HCT116 (cell line): ENCODE results near the gene RNASE9. TPM values are rescaled to one million over a fixed set of nuclear protein-coding genes. Genes with fewer than 3 reads are reported as not detected.

ENCODE experiments used
- ATAC-seq: fragments of 200-7000 bp; cut with Tn5 transposase; 2 replicates; pipeline ENCODE4 v1.9.1; 2020; ENCODE audit warnings: mild to moderate bottlenecking, moderate library complexity
- BruUV-seq: library from RNA; stranded (reverse); fragments of 400-500 nt; replicated peaks from 2 replicates; lab custom pipeline; 2021; lab: Mats Ljungman, UMichigan
- CTCF ChIA-PET: fragments of 300-600 bp; sonication (Branson Sonifier 250); formaldehyde crosslinking; loops from one replicate; lab custom pipeline; 2021; ENCODE audit warnings: antibody characterized with exemption; lab: Charles Lee
- POLR2A ChIA-PET: fragments of 300-600, 350-600 bp; sonication (Branson Sonifier 250); formaldehyde crosslinking; loops from one replicate; lab custom pipeline; 2021; ENCODE audit warnings: antibody characterized with exemption; lab: Charles Lee
- RAD21 ChIA-PET, 2 experiments: fragments of 300-600 bp; sonication (Branson Sonifier 250); formaldehyde crosslinking; loops; one replicate each; lab custom pipeline; 2023; ENCODE audit warnings: low total read pairs in 2 of 2; ENCODE audit not compliant: uncharacterized antibody in 2 of 2, unreplicated experiment in 2 of 2, low non-redundant PET in 1 of 2; lab: Charles Lee
- DNase-seq: peaks from one replicate; pipeline ENCODE4 v3.0.0-alpha.2; 2010; ENCODE audit warnings: low read depth, low spot score
- H2AFZ ChIP-seq: fragments of 200-600 bp; shearing (Covaris generic), sonication (generic); 2 replicates; pipeline ENCODE4 v1.6.1; 2017; ENCODE audit warnings: low read depth, mixed run types, mixed read lengths, antibody characterized with exemption, low read length; ENCODE audit not compliant: poor library complexity, severe bottlenecking
- H3K27ac ChIP-seq: 2 replicates; pipeline ENCODE4 v1.5.1; 2012; ENCODE audit warnings: low read depth, low read length
- H3K27me3 ChIP-seq: fragments of 200-600 bp; sonication (generic); 2 replicates; pipeline ENCODE4 v1.6.1; 2016; ENCODE audit warnings: mixed run types, low read length, mixed read lengths; ENCODE audit not compliant: insufficient read depth
- H3K36me3 ChIP-seq, 2 experiments: fragments of 200-500 bp in 1 of 2; fragments of 200-600 bp in 1 of 2; sonication (Bioruptor generic) in 1 of 2; sonication (generic) in 1 of 2; 2 replicates each; pipeline versions ENCODE4 v1.5.1 to v1.6.1; 2014 to 2016; ENCODE audit warnings: low read length in 2 of 2, inconsistent platforms in 1 of 2, mixed read lengths in 1 of 2, mixed run types in 1 of 2; ENCODE audit not compliant: insufficient read depth in 2 of 2, control insufficient read depth in 1 of 2
- H3K4me1 ChIP-seq, 2 experiments: fragments of 200-600 bp in 1 of 2; sonication (generic) in 1 of 2; 2 replicates each; pipeline versions ENCODE4 v1.5.1 to v1.6.1; 2012 to 2017; ENCODE audit warnings: low read length in 2 of 2, inconsistent platforms in 1 of 2, mild to moderate bottlenecking in 1 of 2, mixed read lengths in 1 of 2, mixed run types in 1 of 2, moderate library complexity in 1 of 2; ENCODE audit not compliant: insufficient read depth in 2 of 2, control insufficient read depth in 1 of 2
- H3K4me2 ChIP-seq: fragments of 200-600 bp; sonication (generic); 2 replicates; pipeline ENCODE4 v1.6.1; 2017; ENCODE audit warnings: mixed run types, low read length, mixed read lengths
- H3K4me3 ChIP-seq, 2 experiments: fragments of 200-600 bp in 1 of 2; sonication (generic) in 1 of 2; replicated peaks in 1 of 2; 2 replicates each; pipeline ENCODE4 v1.5.1; 2011 to 2016; ENCODE audit warnings: low read length in 2 of 2, control low read depth in 1 of 2, low read depth in 1 of 2, mild to moderate bottlenecking in 1 of 2, mixed read lengths in 1 of 2, mixed run types in 1 of 2
- H3K79me2 ChIP-seq: fragments of 200-600 bp; sonication (generic); 2 replicates; pipeline ENCODE4 v1.6.1; 2017; ENCODE audit warnings: mild to moderate bottlenecking, mixed run types, low read length, moderate library complexity, mixed read lengths; ENCODE audit not compliant: insufficient read depth
- H3K9ac ChIP-seq: fragments of 200-600 bp; sonication (generic); 2 replicates; pipeline ENCODE4 v1.6.1; 2016; ENCODE audit warnings: low read length, mixed read lengths
- H3K9me2 ChIP-seq: fragments of 200-600 bp; sonication (generic), shearing (Covaris generic); 2 replicates; pipeline ENCODE4 v1.6.1; 2017; ENCODE audit warnings: mixed run types, mild to moderate bottlenecking, moderate library complexity; ENCODE audit not compliant: insufficient read depth
- H3K9me3 ChIP-seq, 2 experiments: fragments of 200-500 bp in 1 of 2; fragments of 200-600 bp in 1 of 2; sonication (Bioruptor generic) in 1 of 2; sonication (generic) in 1 of 2; 2 replicates each; pipeline ENCODE4 v1.6.1; 2014 to 2017; ENCODE audit warnings: low read length in 2 of 2, mixed read lengths in 2 of 2, inconsistent platforms in 1 of 2, low read depth in 1 of 2, mild to moderate bottlenecking in 1 of 2, mixed run types in 1 of 2, moderate library complexity in 1 of 2; ENCODE audit not compliant: control insufficient read depth in 1 of 2, insufficient read depth in 1 of 2
- H4K20me1 ChIP-seq: fragments of 200-600 bp; sonication (generic), shearing (Covaris generic); 2 replicates; pipeline ENCODE4 v1.6.1; 2017; ENCODE audit warnings: mixed run types, mild to moderate bottlenecking, moderate library complexity; ENCODE audit not compliant: insufficient read depth
- CBX3 ChIP-seq: IDR thresholded peaks from 2 replicates; pipeline ENCODE4 v1.6.1; 2012; ENCODE audit warnings: low read depth
- CTCF ChIP-seq, 3 experiments: fragments of 200-600 bp in 1 of 3; sonication (generic) in 1 of 3; IDR thresholded peaks in 2 of 3; conservative IDR thresholded peaks in 1 of 3; 2 replicates each; pipeline ENCODE4 v1.5.1; 2012 to 2017; ENCODE audit warnings: low read depth in 2 of 3, low read length in 2 of 3, antibody characterized with exemption in 1 of 3, borderline replicate concordance in 1 of 3, control low read depth in 1 of 3, mild to moderate bottlenecking in 1 of 3, mixed read lengths in 1 of 3, mixed run types in 1 of 3, moderate library complexity in 1 of 3; ENCODE audit not compliant: insufficient read depth in 1 of 3
- RAD21 ChIP-seq: IDR thresholded peaks from 2 replicates; pipeline ENCODE4 v1.6.1; 2012; ENCODE audit warnings: low read depth, mild to moderate bottlenecking
- SIN3A ChIP-seq: IDR thresholded peaks from 2 replicates; pipeline ENCODE4 v1.6.1; 2012; ENCODE audit warnings: low read depth
- TCF7L2 ChIP-seq: IDR thresholded peaks from 2 replicates; pipeline ENCODE4 v1.7.0; 2011; ENCODE audit warnings: borderline replicate concordance, inconsistent platforms; ENCODE audit not compliant: insufficient read depth, insufficient read length; ENCODE audit errors: extremely low read depth
- intact Hi-C: fragments of 100-400 bp; cut with micrococcal nuclease; formaldehyde crosslinking; loops from 2 replicates; pipeline ENCODE4 v1.10.0; 2022
- total RNA-seq: library from RNA; stranded (reverse); gene quantifications from one replicate; pipeline ENCODE4 v1.2.1, GENCODE V29; 2021; ENCODE audit not compliant: unreplicated experiment

Gene RNASE9
- total RNA-seq, 1 experiment from 2014 or later, result not detected

GRCh38 chr14:20606190-20606901, 45.5 kb upstream of the RNASE9 start:
- intact Hi-C loops, result loop anchor here (1.0 to 5.0 kb wide), 4 partner anchors 119 to 279 kb away; partner anchors contain the start of gene PNP
- no peak for DNase-seq

More at GRCh38 chr14:20606190-20606901, 45.5 kb upstream of the RNASE9 start:
- H3K27ac ChIP-seq, result no peak overlapping the region
- peak overlapping the region; percentile 32; the same call in 1 of the 2 replicates for H3K4me2 ChIP-seq
- H4K20me1 ChIP-seq, result no peaks in the 10 kb centered on the region
- H3K27me3 ChIP-seq, result no peaks in the 10 kb centered on the region
- no peak overlapping the region for H3K9ac ChIP-seq
- peak; percentile 63 for ATAC-seq
- H3K36me3 ChIP-seq, result no peaks in the 10 kb centered on the region
- no TSS peak for BruUV-seq
- H3K4me1 ChIP-seq, result peaks cover 0 to 14% of the 10 kb centered on the region in 2 experiments; a peak in 3 of 4 replicates
- H3K9me3 ChIP-seq, result no peaks in the 10 kb centered on the region
- CTCF ChIA-PET, result interaction anchor here (0.7 to 5.6 kb wide), 9 partner anchors 24 to 359 kb away, joined by 3 to 32 read pairs (median 3); partner anchors contain the start of genes APEX1, OSGEP and PARP2
- no peaks in the 10 kb centered on the region for H3K79me2 ChIP-seq
- H3K9me2 ChIP-seq, result no peaks in the 10 kb centered on the region
- RAD21 ChIA-PET, result interaction anchor here in 1 of 2 experiments (0.9 kb wide), 1 partner anchor 191 kb away, joined by 3 read pairs; no protein-coding TSS in a partner anchor
- TF ChIP-seq SIN3A, result no peak
- peak; percentile 84 for TF ChIP-seq RAD21
- peak; percentile 36; the same call in 1 of the 2 replicates for TF ChIP-seq CBX3
- no peak for TF ChIP-seq TCF7L2
- TF ChIP-seq CTCF (IDR thresholded peaks at IDR 0.05 in 2 of 3, conservative IDR thresholded peaks at IDR 0.05 in 1 of 3; ENCODE audit: borderline replicate concordance in 1 of 3, insufficient read depth in 1 of 3, low read depth in 2 of 3, low read length in 2 of 3), result peak; percentile 61 to 79 (median 76); a peak in 5 of 6 replicates
- no peak overlapping the region for H2AFZ ChIP-seq
- POLR2A ChIA-PET, result interaction anchor here (1.2 to 1.9 kb wide), 3 partner anchors 137 to 263 kb away, joined by 3 to 4 read pairs (median 4); partner anchors contain the start of gene PARP2
- H3K4me3 ChIP-seq, result no peak overlapping the region
